HG02678 (cell line): Measurements from ENCODE around the gene PIGV.
"Not testable (repeated sequence)": the region's sequence is repeated elsewhere in the genome, so short reads cannot be mapped to it uniquely, and the experiment has no call there.

ENCODE experiments used
- ATAC-seq: cut with Tn5 transposase; IDR thresholded peaks from one replicate; pipeline ENCODE4 v1.9.1; 2021; ENCODE audit warnings: mild to moderate bottlenecking, moderate library complexity; ENCODE audit not compliant: unreplicated experiment

Gene PIGV

DNA sequence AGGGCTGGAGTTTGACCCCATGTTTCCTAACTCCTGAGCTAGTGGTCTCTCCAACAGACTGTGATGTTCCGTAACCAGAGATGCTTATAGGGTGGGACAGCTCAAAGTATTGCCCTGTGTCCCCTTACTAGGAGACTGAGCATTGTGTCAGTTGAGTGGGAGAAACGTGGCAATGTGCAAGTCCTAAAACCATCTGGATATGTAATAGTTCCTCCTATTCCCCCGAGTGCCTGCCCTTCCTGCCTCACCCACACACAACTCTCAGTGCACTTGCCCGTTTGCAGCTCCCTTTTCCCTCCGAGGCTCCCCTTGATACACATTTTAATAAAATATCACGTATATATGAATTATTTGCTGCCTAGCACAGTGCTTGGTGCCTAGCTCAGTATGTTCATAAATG, 3.4 kb downstream of the PIGV start:
- no peak for ATAC-seq

- ATAC-seq: no peak
Measured at GRCh38 chr1:26791626-26792025, 3.9 kb downstream of the PIGV start.

GRCh38 chr1:26792924-26793323, 5.2 kb downstream of the PIGV start:
- no peak for ATAC-seq

DNA sequence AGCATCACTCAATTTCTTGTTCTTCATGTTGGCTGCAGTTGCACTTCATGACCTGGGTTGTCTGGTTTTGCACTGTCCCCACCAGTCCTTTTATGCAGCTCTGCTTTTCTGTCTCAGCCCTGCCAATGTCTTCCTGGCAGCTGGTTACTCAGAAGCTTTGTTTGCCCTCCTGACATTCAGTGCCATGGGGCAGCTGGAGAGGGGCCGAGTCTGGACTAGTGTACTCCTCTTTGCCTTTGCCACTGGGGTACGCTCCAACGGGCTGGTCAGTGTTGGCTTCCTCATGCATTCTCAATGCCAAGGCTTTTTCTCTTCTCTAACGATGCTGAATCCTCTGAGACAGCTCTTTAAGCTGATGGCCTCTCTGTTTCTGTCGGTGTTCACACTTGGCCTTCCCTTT, 6.6 kb downstream of the PIGV start:
- no peak for ATAC-seq

DNA sequence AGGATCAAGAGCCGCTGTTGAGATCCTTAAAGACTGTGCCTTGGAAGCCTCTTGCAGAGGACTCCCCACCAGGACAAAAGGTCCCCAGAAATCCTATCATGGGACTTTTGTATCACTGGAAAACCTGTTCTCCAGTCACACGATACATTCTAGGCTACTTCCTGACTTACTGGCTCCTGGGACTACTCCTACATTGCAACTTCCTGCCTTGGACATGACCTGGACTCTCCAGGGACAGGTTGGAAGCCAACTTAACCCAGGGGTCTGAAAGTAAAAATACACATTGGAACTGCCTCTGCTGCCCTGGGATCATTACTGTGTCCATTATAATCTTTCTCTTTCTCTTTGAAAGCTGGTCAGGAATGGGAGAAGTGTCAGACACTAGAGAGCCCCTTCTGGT, 9.9 kb downstream of the PIGV start:
- ATAC-seq: no peak

DNA sequence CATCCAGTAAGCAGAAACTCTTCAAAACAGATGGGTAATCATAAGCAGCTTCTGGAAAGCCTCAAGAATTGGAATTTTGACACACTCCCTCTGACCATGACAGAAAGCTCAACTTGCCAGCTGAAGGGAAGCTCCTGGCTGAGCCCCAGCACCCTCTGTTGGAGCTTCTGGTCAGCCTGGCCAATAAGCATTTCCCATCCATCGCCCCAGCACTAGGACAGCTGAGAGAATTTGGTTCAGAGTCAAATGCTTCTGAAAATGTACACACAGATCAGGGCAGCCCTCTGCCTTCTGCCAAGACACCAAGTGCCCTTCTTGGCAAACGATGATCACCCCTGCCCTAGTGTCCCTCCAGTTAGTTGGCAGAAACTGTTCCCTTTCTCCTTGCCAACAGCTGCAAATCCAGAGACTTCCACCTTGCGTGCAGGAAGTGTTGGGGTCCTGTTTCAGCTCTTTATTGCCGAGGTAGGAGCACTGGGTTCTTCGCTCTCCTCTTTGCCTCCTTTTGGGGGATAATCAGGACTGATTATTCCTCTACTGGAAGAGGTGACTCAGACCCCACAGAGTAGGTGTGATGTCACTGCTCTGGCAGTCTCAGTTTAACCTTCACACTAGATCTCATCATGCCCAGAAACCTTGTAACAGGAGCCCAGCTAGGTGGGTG, 11.9 kb downstream of the PIGV start:
- no peak for ATAC-seq

DNA sequence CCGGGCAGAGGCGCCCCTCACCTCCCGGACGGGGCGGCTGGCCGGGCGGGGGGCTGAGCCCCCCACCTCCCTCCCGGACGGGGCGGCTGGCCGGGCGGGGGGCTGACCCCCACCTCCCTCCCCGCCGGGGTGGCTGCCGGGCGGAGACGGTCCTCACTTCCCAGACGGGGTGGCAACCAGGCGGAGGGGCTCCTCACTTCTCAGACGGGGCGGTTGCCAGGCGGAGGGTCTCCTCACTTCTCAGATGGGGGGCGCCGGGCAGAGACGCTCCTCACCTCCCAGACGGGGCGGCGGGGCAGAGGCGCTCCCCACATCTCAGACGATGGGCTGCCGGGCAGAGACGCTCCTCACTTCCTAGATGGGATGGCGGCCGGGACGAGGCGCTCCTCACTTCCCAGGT, 16.2 kb downstream of the PIGV start:
- not testable (repeated sequence) for ATAC-seq

GRCh38 chr1:26810105-26810504, 22.4 kb downstream of the PIGV start:
- not testable (repeated sequence) for ATAC-seq

GRCh38 chr1:26811057-26811456, 23.3 kb downstream of the PIGV start:
- ATAC-seq: no peak

GRCh38 chr1:26811708-26812107, 24.0 kb downstream of the PIGV start:
- ATAC-seq: no peak

DNA sequence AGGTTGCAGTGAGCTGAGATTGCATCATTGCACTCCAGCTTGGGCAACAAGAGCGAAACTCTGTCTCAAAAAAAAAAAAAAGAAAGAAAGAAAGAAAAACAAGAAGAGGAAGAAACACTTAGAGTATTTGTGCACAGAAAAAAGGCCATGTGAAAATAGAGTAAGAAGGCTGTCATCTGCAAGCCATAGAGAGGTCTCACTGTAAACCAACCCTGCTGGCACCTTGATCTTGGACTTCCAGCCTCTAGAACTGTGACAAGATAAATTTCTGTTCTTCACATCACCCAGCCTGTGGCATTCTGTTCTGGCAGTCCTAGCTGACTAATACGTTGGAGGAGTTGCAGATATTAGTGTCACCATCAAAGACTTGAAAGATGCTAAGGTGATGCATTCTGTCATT, 26.6 kb downstream of the PIGV start:
- no peak for ATAC-seq

DNA sequence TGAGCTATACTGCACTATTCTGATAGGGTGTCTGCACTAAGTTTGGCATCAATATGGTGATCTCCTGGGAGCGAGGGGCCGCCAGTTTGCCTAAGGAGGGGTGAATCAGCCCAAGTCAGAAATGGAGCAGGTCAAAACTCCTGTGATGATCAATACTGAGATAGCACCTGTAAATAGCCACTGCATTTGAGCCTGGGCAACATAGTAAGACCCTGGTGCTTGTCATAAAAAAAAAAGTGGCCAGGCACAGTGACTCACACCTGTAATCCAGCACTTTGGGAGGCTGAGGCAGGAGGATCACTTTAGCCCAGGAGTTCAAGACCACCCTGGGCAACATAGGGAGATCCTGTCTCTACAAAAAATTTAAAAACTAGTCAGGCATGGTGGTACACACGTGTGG, 27.1 kb downstream of the PIGV start:
- ATAC-seq: no peak

DNA sequence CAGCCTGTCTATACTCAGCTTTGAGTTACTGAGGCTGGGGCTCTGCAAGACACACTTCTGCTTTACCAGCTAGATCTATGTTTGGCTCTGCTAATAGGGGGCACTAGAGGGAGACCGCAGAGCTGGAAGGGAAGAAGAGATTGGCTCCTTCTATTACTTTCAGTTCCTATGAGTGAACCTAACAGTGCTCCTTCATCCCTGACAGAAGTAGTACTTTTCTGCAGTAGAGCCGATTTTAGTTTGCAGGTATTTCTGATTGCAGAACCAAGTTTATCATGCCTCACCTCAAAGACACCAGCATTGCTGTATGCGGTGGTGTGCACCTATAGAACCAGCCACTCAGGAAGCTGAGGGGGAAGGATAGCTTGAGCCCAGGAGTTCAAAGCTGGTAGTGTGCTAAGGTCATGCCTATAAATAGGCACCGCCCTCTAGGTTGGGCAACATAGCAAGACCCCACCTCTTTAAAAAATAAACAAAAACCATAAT, 33.1 kb downstream of the PIGV start:
- peak; percentile 88 for ATAC-seq

GRCh38 chr1:26822737-26823395, 35.1 kb downstream of the PIGV start:
- no peak for ATAC-seq

DNA sequence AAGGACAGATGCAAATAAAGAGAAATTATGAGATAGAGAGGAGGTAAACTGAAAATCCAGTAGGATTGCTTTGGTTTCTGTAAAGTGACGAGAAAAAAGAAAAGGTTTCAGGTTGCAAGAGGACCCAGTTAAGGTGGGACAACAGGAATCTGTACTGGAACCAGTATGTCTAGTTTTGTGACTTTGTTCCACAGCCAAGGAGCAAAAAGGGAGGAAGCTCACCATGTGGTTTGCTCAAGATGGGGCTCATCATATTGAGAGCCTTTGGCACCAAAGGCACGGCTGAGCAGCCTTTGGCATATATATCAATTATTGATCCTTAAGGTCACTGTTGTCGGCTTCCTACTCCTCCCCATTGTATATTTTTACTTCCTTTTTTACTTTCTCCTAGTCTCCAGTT, 37.0 kb downstream of the PIGV start:
- no peak for ATAC-seq

GRCh38 chr1:26826261-26827105, 38.7 kb downstream of the PIGV start, which contains the start of gene ZDHHC18:
TSS of gene ZDHHC18 (plus strand) at chr1:26826688. CDS start at chr1:26826805, 117 bp downstream.
- peak; percentile 77 for ATAC-seq

DNA sequence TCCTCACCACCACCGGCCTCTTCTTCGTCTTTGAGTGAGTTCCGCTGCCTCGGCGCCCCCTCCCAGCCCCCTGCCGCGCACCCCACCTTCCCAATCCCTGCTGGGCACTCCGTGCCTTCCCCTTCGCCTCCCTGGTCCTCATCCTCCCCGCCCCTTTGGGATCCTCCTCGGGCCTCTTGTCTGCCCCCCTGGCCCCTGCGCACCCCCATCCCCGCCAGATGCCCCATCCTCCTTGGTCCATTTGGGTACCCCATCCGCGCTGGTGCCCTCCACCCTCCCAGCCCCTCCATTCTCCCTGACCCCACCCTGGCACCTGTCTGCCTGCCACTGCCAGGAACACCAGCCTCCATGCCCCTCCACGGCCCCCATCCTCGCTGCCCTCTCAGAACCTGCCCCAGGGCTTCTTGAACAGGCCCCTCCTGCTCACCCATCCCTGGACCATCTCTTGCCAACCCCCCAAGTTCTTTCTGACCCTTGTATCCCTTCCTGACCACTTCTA, 39.4 kb downstream of the PIGV start:
- ATAC-seq: no peak

DNA sequence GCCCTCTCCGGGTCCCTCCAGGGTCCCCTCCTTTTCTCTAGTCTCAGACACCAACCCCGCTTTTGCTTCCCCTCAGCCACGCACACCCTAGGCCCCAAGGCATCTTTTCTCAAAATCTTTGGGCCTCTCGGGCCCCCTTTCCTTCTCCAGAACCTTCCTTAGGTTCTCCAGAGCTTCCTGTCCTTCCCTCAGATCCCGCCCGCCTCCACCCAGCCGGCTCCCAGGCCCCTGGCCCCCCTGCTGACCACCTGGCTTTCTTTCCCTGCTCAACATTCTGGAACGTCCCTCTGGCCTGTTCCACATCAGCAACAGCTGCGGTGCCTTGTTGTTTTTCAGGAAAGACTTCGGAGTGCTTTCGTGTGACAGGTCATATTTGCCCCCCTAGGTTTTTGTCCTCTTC, 39.9 kb downstream of the PIGV start:
- ATAC-seq: no peak

GRCh38 chr1:26828411-26828991, 40.8 kb downstream of the PIGV start:
- no peak for ATAC-seq

DNA sequence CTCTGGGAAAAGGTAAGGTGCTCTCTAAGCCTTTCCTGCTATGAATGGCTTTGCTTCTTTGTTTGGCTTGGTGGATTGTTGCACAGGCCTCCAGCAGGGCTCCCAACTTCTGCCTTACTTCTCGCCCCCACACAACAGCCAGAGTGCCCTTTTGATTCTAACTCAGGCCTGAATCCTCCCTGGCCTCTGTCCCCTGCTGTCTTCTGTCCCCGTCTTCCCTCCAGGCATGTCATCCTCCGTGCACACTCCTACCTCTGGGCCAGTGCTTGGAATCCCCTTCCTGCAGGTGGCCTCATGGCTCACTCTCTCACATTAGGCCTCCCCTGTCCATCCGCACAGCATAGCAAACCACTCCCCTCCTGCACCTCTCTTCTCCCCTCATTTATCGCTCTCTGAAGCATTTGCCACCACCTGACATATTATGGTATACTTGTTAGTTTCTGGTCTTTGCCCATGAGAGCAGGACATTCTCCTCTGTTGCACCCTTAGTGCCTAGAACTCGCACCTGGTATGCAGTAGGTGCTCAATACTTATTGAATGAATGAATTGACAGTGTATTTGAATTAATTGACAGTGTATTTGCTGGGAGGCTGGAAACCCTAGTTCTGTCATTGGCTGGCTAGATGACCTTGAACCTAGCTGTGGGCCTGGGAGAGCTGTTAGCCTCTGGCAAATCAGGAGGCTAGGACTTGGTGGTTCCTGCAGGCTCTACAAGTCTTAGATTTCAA, 41.6 kb downstream of the PIGV start:
- ATAC-seq: no peak
